Uterus (tissue), 2 donors: ENCODE results near the gene RFX1.

ENCODE experiments used
- POLR2A ChIP-seq, 2 donors: fragments of 450-650 bp; IDR thresholded peaks; one replicate each; pipeline ENCODE4 v1.6.1; 2016; ENCODE audit warnings: antibody characterized with exemption in 2 of 2, mild to moderate bottlenecking in 1 of 2, moderate library complexity in 1 of 2
- TF ChIP-seq, protein P1 (sequence below), 4 experiments: fragments of 200-600 bp in 2 of 4; fragments of 450-650 bp in 2 of 4; sonication (generic) in 2 of 4; IDR thresholded peaks; one replicate each; pipeline ENCODE4 v1.5.1; 2016 to 2019; ENCODE audit warnings: antibody characterized with exemption in 4 of 4, mild to moderate bottlenecking in 2 of 4, moderate library complexity in 1 of 4

DNA sequence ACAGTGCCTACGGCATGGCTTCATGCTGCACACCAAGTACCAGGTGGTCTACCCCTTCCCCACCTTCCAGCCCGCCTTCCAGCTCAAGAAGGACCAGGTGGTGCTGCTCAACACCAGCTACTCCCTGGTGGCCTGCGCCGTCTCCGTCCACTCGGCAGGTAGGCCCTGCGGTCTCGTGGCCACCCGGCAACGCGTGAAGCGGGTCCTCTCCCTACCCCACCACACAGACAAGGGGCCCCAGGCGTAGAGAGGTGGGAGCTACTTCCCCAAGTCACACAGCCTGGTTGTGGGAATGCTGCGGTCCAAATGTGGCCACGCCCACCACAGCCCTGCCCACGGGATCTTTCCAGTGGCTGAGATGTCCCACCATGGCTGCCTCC is 49.8 kb downstream of the RFX1 start:
- TF ChIP-seq POLR2A (IDR thresholded peaks at IDR 0.05) = no peak
- TF ChIP-seq, protein P1, sequence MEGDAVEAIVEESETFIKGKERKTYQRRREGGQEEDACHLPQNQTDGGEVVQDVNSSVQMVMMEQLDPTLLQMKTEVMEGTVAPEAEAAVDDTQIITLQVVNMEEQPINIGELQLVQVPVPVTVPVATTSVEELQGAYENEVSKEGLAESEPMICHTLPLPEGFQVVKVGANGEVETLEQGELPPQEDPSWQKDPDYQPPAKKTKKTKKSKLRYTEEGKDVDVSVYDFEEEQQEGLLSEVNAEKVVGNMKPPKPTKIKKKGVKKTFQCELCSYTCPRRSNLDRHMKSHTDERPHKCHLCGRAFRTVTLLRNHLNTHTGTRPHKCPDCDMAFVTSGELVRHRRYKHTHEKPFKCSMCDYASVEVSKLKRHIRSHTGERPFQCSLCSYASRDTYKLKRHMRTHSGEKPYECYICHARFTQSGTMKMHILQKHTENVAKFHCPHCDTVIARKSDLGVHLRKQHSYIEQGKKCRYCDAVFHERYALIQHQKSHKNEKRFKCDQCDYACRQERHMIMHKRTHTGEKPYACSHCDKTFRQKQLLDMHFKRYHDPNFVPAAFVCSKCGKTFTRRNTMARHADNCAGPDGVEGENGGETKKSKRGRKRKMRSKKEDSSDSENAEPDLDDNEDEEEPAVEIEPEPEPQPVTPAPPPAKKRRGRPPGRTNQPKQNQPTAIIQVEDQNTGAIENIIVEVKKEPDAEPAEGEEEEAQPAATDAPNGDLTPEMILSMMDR (IDR thresholded peaks at IDR 0.05) = no peak
